GM19043 (cell line): Measurements from ENCODE around the gene NANOGP8.
"Not testable (repeated sequence)": the region's sequence is repeated elsewhere in the genome, so short reads cannot be mapped to it uniquely, and the experiment has no call there.

Experiments
- ATAC-seq: cut with Tn5 transposase; IDR thresholded peaks from one replicate; pipeline ENCODE4 v1.9.1; 2021; ENCODE audit warnings: low read depth; ENCODE audit not compliant: unreplicated experiment

NANOGP8 gene

GRCh38 chr15:35095941-35096340 lies 10.8 kb upstream of the NANOGP8 start:
- ATAC-seq, result no peak

- ATAC-seq, result no peak
These were observed 7.8 kb upstream of the NANOGP8 start for GRCh38 chr15:35092846-35093245.

- ATAC-seq, result no peak
These were observed 7.2 kb upstream of the NANOGP8 start for GRCh38 chr15:35092311-35092710.

- ATAC-seq, result no peak
These were observed 5.2 kb upstream of the NANOGP8 start for GRCh38 chr15:35090104-35090807.

- no peak for ATAC-seq
These were observed 4.5 kb upstream of the NANOGP8 start for GRCh38 chr15:35089551-35089950.

GRCh38 chr15:35088329-35088728 lies 3.2 kb upstream of the NANOGP8 start:
- ATAC-seq, result no peak

- ATAC-seq, result no peak
These were observed 2.7 kb upstream of the NANOGP8 start for GRCh38 chr15:35087759-35088158.

GRCh38 chr15:35082371-35083348 lies 2.4 kb downstream of the NANOGP8 start:
- ATAC-seq, result not testable (repeated sequence)

GRCh38 chr15:35081626-35082365 lies 3.3 kb downstream of the NANOGP8 start:
- ATAC-seq, result not testable (repeated sequence)

GRCh38 chr15:35080226-35080625 lies 4.9 kb downstream of the NANOGP8 start:
- ATAC-seq, result no peak

- no peak for ATAC-seq
These were observed 6.7 kb downstream of the NANOGP8 start for GRCh38 chr15:35078221-35078915.

GRCh38 chr15:35071106-35071505 lies 14.0 kb downstream of the NANOGP8 start:
- no peak for ATAC-seq

- ATAC-seq, result no peak
These were observed 16.1 kb downstream of the NANOGP8 start for GRCh38 chr15:35068846-35069475.

GRCh38 chr15:35067496-35068347 lies 17.4 kb downstream of the NANOGP8 start:
- ATAC-seq, result no peak

GRCh38 chr15:35066094-35066493 lies 19.0 kb downstream of the NANOGP8 start:
- no peak for ATAC-seq

- no peak for ATAC-seq
These were observed 20.4 kb downstream of the NANOGP8 start for GRCh38 chr15:35064576-35065190.

- no peak for ATAC-seq
These were observed 22.4 kb downstream of the NANOGP8 start for GRCh38 chr15:35062738-35063099.
